Stimulated activated CD4-positive, alpha-beta T cell treated with anti-CD3 and anti-CD28 coated beads, Interleukin-12 subunit alpha, Interleukin-12 subunit beta, amount 100 ng/mL, for 24 hours (primary cell): ENCODE measurements around the gene RPH3AL.
"Not testable (repeated sequence)": the region's sequence is repeated elsewhere in the genome, so short reads cannot be mapped to it uniquely, and the experiment has no call there.

Experiments
- DNase-seq, 2 experiments: peaks; one replicate each; pipeline ENCODE4 v3.0.0-alpha.2; 2020; ENCODE audit warnings: low read depth in 2 of 2

Gene RPH3AL

DNA sequence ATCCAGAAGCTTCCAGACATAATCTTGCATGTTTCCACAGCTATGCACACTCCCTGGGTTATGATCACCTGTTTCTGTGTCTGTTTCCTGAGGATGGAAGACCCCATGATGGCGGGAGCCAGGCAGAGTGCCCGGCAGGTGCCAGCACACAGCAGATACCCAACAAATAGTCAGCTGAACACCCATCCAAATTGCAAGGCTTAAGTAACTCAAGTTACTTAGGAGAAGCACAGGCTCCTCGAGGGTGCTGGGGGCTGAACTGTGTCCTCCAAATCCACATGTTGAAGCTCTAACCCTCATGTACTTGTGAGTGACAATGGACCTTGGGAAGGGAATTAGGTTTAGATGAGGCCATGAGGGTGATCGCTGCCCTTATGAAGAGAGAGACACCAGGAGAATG is 91.7 kb downstream of the RPH3AL start:
- DNase-seq: no peak

GRCh38 chr17:260031-260791 is 92.4 kb downstream of the RPH3AL start:
- DNase-seq: no peak

- no peak for DNase-seq
Observed at GRCh38 chr17:259341-259976, 93.1 kb downstream of the RPH3AL start.

DNA sequence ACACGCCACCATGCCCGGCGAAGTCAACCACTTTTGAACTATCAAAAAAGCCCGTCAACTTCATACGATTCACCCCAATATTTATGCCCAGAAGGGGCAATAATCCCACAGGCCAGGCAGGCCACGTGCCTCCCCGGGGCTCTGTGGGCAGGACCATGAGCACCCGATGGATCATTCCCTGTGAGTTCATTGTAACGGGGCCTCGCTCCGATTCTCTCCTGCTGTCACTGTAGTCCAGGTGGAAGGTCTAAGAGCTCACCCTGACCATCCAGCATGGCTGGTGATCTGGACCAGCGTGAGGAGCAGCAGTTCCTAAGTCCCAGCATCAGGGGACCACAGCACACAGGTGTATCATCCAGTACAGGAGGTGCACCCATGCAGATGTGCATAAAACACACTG is 93.7 kb downstream of the RPH3AL start:
- DNase-seq: no peak

GRCh38 chr17:258045-258734 is 94.4 kb downstream of the RPH3AL start:
- DNase-seq: no peak

DNA sequence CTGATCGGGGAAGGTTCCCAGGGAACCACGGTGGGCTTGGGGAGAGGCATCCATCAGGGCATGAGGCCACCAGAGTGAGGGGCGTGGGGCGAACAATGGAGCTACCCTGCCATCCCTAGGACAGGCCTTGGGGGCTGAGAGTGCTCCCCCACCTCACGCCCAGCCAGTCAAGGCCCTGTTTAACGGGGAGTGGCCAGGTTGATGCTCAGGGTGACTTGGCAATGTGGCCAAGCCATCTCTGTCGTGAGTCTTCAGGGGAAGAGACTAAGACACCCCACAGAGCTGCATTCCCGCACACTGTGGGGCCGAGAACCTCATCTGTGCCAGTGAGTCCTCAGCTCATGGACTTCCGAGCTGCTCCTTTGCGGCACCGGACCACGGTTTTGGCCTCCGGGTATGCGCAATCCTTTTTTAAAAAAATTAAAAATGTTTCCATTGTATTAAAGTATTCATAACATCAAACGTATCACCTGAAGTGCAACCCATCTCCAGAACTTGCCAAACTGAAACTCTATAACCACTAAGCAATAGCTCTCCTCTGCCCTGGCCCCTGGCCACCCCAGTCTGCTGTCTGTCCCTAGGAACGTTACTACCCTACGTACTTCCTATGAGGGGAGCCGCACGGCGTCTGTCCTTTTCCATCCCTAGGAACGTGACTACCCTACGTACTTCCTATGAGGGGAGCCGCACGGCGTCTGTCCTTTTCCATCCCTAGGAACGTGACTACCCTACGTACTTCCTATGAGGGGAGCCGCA is 99.3 kb downstream of the RPH3AL start:
- no peak for DNase-seq

DNA sequence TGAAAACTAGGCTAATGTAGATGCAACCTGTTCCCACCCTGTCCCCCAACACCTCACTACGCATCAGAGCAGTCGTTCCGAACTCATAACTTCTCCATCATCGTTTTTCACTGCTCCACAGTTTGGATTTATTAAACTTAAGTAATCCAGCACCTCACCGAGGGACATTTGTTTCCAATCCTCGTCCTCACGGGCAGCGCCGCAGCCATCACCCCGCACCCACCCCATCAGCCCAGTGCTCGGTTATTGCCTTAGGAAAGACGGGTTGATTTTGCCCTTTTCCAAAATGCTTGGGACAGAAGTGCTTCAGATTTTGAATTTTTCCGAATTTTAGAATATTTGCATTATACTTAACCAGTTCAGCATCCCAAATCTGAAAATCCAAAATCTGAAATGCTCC is 100.2 kb downstream of the RPH3AL start:
- DNase-seq: no peak

GRCh38 chr17:251531-251930 is 101.1 kb downstream of the RPH3AL start:
- no peak for DNase-seq

DNA sequence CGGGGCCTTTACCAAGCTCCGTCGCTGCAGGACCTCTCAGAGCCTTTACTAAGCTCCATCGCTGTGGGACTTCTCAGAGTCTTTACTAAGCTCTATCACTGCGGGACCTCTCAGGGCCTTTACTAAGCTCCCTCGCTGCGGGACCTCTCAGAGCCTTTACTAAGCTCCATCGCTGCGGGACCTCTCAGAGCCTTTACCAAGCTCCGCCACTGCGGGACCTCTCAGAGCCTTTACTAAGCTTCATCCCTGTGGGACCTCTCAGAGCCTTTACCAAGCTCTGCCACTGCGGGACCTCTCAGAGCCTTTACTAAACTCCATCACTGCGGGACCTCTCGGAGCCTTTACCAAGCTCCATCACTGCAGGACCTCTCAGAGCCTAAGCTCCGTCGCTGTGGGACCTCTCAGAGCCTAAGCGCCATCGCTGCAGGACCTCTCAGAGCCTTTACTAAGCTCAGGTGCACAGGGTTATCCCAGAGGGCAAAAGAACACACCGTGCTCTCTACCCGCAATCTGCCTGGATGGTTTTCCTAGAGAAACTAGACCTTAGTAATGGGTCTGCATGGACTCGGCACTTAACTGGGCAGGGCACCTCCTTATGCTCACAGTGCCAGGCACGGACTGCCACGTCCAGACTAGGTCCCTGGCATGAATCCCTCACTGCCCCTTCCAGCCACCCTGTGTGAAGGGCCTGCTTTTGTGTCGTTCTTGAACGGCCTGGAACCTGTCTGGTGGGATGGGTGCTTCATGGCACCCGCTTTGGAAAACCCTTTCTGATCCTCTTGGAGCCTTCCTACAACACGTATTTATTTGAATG is 101.9 kb downstream of the RPH3AL start:
- no peak for DNase-seq

GRCh38 chr17:249236-249993 is 103.2 kb downstream of the RPH3AL start:
- DNase-seq: no peak

DNA sequence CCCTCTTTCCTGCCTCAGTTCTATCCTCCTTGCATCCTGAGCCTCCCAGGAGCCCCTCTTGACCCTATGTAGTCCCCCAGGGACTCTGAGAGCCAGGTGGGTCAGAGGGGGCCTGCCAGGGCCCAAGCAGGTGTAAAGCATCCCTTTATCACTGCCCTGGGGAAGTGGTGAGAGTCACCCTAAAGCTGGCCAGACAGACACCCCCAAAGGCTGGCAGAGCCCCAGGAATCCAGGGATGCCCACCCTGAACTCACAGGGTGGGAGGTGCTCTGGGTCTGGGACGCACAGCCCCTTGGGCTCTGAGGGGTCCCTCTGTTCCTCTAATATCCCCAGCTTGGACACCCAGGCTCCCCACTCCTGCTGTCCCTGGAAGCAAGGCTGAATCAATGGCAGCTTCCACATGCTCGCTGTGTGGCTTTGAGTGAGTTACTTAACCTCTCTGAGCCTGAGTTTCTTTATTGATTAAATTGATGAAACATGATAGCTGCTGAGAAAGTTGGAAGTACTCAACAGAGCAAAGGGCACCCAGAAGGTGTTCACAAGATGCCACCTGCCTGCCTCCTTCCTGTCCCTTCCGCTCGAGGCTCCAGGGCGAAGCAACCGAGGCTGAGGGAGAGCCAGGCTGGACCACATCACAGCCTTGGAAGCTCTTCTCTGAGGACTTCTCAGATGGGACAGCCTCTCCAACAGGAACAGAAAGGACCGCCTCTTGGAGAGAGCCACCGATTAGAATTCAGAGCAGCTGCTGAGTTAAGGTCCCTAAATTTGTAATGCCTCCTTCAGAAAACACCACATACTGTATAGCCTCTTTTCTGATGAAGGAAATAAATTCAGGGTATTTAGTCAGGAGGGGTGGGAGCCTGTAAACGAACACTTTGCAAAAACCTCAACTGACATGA is 104.0 kb downstream of the RPH3AL start:
- DNase-seq: no peak

DNA sequence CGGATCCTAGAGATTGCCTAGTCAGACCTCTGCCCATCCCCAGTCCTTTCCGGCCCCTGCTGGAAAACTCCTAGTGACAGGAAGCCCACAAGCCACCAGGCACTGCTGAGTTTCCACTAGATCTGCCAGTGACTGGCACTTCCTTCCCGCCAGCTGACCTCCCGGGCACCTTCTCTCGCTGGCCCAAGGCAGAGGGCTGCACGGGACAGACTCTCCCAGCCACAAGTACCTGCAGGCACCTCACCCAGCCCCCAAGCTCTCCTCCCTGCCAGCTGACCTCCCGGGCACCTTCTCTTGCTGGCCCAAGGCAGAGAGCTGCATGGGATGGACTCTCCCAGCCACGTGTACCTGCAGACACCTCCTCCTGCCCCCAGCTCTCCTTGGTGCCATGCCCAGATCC is 104.8 kb downstream of the RPH3AL start:
- no peak for DNase-seq

DNA sequence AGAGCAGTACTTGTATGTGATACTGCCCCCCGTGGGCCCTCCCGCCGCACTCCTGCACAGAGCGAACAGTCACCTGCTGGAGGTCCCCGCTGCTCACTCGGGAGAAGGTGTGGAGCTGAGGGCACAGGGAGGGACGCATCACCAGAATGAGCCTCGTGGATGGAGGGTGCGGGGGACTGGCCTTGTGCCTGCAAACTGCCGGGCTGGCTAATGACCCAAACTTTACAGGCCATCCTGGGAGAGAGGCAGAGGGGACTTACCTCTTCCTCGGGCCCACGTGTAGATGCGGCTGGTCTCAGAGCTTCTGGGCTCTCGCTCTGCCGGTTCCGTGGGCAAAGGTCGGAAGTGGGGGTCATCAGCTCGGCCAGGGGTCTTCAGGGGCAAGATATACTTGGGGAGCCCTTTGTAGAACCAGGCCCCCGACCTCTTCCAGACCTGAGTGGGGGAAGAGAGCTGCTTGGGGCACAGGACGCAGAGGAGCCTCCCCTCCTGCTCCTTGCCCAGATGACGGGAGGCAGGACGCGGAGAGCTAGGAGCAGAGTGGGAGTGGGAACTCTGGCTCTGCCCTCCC is 105.7 kb downstream of the RPH3AL start:
- DNase-seq: no peak

DNA sequence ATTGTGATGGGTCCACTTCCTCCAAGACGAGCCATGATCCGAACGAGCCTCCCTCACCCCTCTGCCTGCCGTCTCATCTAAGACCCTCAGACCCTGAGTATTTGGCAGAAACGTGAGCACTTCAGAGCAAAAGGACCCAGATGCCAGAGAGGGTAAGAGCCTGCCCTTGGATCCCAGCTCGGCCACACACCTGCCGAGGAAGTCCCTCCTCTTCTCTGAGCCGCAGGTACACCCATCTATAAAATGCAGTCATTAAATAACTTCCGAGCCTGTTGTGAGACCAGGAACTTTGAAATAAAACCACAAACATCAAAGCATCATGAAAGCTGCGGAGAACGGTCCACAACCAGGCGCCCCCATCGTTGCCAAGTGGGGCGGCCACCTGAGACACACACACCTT is 106.4 kb downstream of the RPH3AL start:
- no peak for DNase-seq

DNA sequence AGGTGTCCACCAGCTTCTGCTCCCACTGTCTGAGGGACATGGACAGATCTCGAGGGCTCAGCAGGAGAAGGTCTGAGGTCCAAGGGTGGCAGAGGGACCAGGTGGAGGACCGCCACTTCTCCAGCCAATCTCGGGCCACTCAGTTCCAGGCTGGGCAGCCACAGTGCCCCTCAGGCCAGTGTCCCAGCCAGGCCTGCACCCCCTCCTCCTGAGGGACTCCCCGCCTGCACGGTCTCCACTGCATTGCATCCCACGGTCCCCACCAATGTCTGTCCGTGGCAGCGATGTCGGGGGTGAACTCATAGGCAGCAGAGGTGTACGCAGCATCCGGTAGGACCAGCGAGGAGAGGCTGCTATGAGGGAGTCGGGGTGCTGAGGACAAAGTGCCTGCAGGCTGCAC is 107.0 kb downstream of the RPH3AL start:
- DNase-seq: no peak

DNA sequence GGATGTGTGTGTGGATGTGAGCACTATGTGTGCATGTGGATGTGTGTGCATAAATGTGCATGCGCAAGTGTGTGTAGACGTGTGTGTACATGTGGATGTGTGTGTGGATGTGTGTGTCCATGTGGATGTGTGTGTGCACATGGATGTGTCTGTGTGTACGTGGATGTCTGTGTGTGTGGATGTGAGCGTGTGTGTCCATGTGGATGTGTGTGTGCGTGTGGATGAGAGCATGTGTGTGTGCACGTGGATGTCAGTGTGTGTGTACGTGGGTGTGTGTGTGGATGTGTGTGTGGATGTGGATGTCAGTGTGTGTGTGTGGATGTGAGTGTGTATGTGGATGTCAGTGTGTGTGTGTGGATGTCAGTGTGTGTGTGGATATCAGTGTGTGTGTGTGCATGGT is 107.6 kb downstream of the RPH3AL start:
- DNase-seq: no peak

GRCh38 chr17:243924-244323 is 108.7 kb downstream of the RPH3AL start:
- not testable (repeated sequence) for DNase-seq

- no peak for DNase-seq
Observed at GRCh38 chr17:238964-239259, 113.7 kb downstream of the RPH3AL start.
